HL-60/S4 treated with phorbol 12-myristate 13-acetate at 8.2 ng/mL for 4 days and 3 days (cell line): ENCODE measurements around the gene ARL15.

Experiments
- in situ Hi-C: fragments of 300-500 bp; cut with MboI; formaldehyde crosslinking; loops from 2 replicates; pipeline ENCODE4 v1.15.0; 2022; ENCODE audit warnings: low sequenced_read_pairs

Gene ARL15

DNA sequence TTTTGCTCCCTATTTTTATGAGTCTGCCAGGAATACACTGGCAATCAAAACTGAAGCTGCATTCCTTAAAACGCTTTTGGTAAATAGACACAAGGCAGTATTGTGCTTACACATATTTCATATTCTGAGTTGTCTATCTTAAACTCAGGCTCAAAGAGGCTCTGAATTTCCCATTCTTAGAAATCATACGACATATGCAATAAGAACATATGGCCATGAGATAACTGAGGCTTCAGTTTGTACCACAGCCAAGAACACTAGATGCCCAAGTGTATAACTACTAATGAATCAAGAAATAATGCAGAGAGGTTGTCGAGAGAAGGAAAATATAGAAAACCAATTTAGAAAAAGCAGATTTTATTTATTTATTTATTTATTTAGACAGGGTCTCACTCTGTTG, 392.5 kb downstream of the ARL15 start:
- in situ Hi-C loops = no loop called here

DNA sequence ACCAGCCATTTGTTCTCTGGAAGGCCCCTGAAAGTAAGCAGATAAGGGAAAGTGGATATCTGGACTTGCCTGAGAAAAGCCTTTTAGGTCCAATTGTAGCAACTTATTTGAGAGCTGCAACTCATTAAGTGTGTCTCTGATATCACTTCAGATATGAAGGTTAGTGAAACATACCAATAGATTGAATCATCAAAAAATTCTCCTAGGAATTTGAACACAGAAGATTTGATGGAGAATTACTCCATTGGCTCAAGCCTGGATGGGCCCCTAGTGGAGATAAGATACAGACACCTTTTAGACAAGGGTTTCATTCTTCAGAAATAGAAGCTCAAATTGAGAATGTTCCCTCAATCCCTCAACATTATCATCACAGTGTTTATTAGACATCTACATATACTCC, 393.3 kb downstream of the ARL15 start:
- in situ Hi-C loops = no loop called here

DNA sequence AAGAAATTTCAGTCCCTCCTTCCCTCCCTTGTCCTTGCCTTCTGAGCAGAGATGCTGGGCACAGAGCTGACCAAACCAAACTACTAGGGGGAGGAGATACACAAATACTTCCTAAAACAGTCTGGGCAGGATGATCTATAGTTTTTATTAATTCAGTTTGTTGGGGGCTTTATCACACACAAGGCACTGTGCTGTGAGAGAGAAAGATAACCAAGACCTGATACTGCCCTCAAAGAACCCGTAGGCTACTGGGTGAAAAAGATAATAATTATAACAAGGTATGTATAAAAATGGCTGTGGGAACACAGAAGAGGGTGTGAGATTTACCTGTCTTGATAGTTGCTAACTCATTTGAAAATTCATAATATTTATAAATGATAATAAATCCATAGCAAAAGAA, 395.3 kb downstream of the ARL15 start:
- in situ Hi-C loops = no loop called here

DNA sequence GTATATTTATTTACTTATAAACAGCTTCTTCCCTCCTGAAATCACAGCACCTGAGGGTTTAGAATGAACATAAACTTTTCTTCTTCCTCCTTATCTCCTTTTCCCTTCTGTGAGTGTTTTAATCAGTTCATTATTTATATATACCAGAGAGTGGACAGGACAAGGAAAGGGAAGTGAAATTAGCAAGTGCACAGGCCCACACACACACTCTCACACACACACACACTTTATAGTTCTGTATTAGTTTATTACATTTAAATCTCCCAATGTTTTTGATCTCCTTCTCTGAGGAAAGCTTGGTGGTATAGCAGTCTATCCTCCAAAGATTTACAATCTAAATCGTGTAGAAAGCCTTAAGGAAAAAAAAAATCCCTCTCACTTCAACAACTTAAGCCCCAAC, 396.4 kb downstream of the ARL15 start:
- in situ Hi-C loops = no loop called here

DNA sequence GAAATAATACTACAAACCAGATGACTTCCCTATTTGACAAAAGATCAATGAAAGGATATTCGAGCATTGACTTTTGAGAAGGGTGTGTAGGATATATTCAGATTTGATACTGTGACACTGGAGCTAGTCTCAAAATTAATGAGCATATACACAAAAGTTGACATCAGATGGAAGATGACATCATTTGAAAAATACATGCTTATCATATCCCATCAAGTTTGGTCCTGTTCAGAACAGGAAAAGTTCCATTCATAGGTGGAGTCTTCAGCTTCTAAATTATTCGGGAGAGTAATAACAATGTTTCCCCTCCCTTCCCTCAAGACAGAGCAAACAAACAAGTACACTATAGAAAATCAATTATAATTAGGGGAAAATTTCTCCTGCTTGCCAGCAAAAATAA, 401.6 kb downstream of the ARL15 start:
- in situ Hi-C loops = no loop called here

DNA sequence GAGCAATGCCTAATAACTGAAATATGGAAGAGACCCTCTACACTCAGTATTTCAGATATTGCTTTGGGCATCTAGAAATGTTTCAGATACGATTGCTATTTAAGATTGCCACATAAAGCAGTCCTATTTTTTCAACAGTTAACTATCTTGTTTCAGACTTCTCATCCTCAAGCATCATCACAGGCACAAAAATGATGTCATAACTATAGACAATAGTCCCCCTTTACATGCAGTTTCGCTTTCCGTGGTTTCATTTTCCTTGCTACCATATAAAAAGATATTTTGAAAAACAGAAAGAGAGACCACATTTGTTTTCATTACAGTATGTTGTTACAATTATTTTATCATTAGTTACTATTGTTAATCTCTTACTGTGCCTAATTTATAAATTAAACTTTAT, 402.5 kb downstream of the ARL15 start:
- in situ Hi-C loops = no loop called here

DNA sequence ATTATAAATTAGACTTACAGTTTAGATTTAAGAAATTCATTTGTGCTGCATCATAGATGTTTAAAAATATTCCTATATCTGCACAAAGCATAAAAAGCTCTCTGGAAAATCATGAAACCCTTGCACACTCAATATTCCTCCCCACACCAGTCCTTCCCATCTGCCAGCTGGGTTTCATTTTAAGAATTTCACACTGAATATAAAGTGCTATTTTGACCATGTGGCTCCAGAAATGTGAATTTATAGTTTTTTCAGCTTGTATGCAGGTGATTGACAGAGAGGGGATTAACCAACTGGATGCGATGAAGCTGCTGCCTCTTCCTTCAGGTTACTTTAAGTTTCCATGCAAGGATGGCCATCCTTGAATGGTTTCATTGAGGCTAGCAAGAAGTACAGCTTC, 403.6 kb downstream of the ARL15 start:
- in situ Hi-C loops = no loop called here

DNA sequence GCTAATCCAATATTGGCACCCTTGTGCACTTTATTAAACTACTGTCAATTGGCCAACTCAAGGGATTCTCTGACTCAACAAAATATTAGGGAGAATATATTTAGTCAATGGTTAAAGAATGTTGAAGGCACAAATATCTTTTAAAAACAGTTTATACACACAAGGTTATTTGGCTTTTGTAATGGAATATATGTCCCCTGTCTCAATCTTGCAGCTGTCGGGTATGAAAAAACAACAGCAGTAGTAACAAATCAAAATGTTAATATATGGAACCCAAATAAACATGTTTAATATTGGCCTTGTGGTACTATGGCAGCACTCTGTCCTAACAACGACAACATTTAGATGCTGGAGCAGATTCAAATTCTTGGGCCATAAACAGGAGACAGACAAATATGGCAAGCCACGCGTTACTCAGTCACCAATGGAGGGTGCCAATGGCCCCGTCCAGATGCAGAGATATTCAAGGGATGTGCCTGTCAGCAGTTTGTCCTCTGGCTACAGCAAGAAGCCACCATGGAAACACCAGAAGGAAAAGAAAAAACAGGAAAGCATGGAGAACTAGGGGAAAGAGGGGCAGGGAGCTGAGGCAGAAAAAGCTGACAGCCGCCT, 408.0 kb downstream of the ARL15 start:
- in situ Hi-C loops = no loop called here

DNA sequence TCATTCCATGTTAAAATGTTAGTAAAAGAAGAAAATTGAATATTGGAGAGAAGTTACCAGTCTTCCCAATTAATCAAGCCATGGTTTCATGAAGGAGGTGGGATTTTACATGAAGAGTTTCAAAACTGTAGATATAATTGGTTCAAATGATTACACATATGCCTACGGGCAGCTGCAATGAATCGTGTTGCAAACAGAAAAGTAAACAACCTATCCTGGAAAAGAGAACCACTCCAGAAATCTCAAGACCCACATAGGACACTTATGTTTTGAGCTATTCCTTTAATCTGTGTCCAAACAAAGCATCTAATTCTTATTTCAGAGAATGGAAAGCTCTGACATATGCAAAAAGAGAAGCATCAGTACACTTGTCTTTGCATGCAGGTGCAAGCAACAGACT, 409.7 kb downstream of the ARL15 start:
- in situ Hi-C loops = no loop called here

DNA sequence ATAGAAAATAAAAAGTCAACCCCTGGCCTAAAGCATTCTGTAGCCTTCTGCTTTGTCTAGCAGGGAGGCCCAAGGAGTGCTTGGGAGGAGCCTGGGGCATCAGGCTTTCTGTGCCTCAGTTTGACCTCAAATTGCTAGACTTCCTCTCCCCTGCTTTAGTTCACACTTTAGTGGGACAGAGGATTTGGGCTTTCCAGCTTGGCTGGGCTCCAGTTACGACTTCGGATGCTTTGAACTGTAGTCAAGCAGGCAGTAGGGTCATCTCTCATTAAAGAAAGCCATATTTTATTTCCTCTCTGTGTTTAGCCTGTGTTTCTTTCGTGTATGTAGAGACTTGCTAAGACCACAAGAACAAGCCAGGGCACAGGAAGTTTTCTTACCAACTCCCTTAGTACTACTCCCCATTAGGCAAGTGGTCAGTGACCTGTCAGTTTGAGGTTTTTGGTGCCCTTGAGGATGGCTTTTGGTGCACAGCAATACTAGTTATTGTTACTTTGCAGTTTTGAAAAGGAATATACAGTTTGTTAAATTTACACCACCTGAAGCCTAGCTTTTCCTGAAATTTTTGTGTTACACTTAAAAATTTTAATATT, 415.2 kb downstream of the ARL15 start:
- in situ Hi-C loops = no loop called here

DNA sequence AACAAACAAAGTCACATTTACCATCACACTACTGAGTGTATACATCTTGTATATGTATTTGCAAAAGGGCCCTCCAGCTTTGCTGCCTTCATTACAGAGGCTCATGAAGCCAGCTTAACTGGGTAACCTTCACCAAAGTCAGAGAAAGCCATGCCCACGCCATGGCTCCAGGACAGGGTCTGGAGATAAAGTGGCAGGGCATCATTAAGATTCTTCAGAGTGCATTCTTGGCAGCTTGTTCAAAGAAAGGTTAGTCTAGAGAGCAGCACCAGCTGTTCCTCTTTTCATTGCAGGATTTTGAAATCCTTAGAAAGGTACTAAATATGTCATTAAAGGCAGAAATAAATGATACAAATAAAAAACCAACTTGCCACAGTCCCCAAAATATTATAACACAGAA, 416.7 kb downstream of the ARL15 start:
- in situ Hi-C loops = no loop called here

DNA sequence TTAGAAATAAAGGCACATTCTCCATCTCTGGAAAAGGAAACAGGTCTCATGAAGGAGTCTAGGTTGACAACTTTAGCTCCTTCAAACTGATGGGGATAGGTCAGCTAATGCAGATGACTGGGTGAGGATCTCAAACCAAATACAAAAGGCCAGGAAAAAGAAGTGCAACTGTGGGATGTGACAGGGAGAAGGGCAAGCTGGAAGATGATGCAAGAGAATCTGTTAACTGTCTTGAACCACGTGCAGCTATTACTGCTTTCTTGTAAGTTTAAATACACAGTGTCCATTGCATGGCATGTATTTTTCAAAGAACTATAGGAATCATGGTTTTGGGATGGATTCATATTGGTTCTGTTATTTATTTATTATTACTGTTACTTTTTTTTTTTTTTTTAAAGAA, 418.1 kb downstream of the ARL15 start:
- in situ Hi-C loops = no loop called here

DNA sequence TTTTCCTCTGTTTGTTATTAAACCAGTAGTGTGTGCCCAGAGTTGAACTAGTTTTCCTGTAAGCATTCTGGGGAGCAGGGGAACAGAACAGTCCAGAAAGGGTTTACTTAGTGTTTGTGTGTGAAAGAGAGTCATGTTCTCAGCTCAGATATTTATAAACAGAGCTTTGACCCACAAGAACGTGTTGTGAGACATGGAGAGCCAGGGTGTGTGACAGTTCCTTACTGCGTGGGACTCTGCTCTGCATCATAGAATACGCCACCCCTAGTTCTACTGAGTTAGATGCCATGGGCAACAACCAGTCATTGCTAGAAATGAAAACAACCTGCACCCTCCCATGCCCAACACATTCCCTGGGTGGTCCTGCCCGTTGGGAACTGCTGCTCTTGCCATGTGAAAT, 419.2 kb downstream of the ARL15 start:
- in situ Hi-C loops = no loop called here

DNA sequence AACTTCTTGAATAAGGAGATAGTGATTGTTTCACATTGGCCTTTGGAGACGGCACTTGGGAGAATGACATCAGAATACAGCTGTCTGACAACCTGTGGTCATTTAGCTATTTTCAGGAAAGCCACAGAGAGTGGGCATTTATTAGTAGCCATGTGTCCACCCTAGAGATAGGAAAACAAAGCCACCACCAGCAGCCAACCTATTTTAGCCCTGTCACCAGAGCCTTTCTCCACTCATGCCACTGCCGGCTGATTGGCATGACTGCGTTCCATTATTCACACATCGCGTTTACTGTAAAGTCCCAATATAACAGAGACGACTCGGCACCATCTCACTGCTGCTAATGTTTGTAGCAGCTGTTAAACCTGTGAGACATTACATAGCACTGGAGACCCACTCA, 419.9 kb downstream of the ARL15 start:
- in situ Hi-C loops = no loop called here

DNA sequence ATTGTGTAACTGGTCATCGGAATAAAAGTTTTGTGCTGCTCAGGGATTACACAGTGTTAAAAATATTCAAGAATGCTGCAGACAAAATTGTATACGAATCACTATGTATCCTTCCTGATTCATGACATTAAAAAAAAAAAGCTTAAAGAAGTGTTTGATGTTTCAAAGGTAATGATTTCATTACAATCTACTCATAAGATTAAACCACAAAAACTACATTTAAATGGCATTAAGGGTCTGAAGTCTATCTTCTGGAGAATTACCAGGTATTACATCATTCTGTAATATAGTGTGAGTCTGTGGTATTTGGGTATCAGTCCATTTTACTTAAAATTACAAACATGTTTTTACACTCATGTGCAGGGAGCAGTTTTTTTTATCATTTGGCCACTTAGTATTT, 425.5 kb downstream of the ARL15 start:
- in situ Hi-C loops = no loop called here

DNA sequence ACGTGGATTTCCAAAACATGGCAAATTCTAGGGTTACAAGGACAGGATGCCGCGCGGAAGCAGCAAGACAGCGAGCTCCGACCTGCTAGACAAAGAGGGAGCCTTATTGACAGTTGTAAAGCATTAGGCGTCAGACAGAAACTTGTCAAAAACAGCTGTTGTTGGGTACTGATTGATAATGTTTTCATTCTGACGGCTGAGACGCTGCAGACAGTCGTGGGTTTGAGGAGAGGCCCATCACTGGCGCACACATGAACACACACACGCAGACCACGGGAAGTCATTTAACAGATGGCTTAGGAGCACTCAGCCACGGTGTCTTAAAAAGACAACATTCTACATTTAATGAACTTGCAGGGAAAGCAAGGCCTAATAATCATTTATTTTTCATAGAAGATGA, 426.0 kb downstream of the ARL15 start:
- in situ Hi-C loops = no loop called here

DNA sequence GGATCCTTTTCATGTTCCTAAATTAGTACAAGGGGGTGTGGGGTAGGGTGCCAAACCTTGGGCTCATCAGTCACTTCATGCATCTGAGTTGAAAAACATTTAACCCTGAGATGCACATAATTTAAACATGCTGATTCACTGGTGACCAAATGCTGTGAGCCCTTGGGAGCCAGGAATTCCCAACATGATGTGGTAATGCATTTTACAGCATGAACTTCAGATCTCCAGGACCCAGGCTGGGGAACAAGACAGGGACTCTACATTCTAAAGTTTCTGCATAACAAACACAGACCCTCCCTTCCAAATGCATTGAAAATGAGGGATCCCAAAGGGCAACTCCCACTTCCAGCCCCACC, 427.7 kb downstream of the ARL15 start:
- in situ Hi-C loops = no loop called here

DNA sequence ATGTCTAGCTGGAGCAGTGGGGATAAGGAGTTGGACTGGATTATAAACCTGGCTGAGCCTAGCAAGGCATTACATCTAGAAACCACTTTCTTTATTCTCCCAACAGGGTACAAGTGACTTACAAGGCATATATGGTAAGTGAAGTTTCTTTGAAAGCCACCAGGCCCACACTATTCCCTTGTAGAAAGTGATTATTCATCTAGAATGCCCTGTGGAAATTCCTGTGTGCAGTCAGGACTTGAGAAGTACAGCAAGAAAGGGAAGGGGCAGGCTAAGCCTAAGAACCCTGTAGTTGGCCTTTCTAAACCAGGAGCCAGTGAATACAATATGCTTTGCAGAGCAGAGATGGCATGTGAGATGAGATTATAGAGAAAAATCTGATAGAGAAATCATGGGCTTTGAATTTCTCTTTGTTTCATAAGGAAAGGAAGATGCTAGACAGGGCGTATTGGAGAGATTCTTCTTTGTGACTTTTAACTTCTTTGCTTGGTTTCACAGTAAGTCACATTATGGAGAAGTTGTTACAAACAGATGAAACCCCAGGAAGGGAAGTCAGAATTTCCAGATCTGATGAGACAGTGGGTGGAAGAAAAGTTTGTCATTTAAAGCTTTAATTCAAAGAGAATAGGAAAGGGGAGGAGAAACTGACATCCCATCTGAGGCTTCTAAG, 428.2 kb downstream of the ARL15 start:
- in situ Hi-C loops = no loop called here

DNA sequence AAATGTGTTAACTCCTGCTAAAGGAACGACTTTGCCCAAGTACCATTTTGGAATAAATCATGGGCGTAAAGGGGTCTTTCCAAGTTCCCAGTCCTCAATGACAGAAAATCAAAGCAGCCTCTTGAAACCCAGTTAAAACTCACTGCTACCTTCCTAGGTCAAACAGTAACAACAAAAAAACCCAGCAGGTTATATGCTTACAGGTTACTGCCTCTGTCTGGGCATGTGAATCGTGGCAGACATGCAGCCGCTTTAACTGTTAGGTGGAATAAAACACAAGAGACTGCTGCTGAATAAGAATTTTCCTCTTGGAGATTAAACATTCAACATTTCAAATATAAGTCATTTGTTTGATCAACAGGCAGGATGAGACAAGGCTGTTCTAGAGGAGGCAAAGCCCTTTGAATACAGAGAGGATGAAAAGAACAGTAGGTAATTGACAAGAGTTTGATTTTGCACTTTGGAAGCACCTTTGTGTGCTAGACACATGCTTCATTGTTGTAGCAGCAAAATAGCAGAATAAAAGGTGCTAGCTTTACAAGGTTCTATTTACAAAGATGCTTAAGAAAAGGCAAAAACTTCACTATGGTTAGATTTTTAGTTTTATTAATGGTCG, 430.6 kb downstream of the ARL15 start:
- in situ Hi-C loops = no loop called here

DNA sequence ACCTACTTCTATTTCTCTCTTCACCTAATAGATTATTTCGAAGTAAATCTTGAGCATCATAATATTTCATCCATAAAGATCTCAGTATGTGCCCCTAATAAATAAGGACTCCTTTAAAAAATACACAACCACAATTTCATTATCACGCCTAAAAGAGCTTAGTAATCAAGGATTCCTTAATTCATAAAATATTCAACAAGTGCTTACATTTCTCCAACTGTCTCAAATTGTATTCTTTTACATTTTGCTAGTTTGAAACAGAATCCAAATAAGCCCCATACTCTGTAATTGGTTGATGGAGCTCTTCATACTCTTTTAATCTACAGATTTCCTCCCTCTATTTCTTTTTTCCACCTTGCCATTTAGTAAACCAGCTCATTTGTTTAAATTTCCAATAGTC, 432.4 kb downstream of the ARL15 start:
- in situ Hi-C loops = no loop called here

DNA sequence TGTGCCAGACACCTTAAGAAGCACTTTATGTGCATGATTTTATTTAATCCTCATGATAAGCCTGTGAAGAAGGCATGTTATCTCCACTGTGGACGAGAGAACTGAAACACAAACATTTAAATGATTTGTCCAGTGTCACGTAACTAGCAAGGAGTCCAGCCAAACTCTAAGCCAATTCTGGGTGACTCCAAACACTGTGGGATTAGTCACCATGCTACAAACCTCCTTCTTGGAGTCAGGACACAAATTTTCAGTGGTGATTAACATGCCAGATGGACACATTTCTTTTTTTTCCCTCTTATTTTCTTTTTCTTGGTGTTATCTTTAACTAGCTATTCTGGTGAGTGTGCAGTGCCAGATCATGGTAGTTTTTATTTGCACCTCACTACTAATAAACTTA, 433.1 kb downstream of the ARL15 start:
- in situ Hi-C loops = no loop called here

DNA sequence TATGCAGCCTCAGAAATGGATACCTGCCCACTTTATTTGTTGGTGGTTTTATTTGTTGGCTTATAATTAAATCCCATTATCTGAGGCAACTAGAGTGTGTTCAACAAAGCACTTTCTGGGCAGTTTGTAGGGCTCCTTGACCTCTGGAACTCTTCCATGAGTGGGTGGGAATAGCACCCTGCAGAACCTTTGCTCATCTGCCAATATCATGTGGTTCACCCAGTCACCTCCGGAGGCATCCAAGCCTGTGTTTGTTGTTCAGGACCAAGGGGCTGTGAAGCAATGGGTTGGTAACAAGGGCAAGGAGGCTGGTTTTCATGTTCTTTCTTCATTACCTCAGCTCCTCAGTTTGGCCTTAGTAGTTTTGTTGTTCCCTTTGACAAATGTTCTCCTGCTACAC, 436.0 kb downstream of the ARL15 start:
- in situ Hi-C loops = no loop called here
